Measurements from ENCODE around the gene ARMC2. TPM values are rescaled to one million over a fixed set of nuclear protein-coding genes. Genes with fewer than 3 reads are reported as not detected.

The ARMC2 gene
- total RNA-seq, 1 donor from 2014 or later, result 8.3 TPM

DNA sequence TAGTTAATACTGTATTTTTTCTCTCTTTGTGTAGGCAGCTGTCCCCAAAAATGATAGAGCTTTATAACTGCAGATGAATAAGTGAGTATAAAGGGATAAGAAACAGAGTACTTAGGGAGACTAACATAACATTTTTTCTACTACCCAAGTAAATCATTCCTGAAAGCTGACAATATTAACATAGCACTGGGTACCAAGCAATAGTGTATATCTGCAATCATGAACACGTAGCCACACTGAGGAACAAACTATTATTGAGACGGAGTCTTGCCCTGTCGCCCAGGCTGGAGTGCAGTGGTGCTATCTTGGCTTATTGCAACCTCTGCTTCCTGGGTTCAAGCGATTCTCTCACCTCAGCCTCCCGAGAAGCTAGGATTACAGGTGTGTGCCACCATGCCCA, 140.5 kb downstream of the ARMC2 start:
- TF ChIP-seq, protein P1, sequence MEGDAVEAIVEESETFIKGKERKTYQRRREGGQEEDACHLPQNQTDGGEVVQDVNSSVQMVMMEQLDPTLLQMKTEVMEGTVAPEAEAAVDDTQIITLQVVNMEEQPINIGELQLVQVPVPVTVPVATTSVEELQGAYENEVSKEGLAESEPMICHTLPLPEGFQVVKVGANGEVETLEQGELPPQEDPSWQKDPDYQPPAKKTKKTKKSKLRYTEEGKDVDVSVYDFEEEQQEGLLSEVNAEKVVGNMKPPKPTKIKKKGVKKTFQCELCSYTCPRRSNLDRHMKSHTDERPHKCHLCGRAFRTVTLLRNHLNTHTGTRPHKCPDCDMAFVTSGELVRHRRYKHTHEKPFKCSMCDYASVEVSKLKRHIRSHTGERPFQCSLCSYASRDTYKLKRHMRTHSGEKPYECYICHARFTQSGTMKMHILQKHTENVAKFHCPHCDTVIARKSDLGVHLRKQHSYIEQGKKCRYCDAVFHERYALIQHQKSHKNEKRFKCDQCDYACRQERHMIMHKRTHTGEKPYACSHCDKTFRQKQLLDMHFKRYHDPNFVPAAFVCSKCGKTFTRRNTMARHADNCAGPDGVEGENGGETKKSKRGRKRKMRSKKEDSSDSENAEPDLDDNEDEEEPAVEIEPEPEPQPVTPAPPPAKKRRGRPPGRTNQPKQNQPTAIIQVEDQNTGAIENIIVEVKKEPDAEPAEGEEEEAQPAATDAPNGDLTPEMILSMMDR (IDR thresholded peaks at IDR 0.05), result no peak
- H3K36me3 Mint-ChIP-seq (ENCODE audit: low read depth), result peaks cover 27% of the 10 kb centered on the region

DNA sequence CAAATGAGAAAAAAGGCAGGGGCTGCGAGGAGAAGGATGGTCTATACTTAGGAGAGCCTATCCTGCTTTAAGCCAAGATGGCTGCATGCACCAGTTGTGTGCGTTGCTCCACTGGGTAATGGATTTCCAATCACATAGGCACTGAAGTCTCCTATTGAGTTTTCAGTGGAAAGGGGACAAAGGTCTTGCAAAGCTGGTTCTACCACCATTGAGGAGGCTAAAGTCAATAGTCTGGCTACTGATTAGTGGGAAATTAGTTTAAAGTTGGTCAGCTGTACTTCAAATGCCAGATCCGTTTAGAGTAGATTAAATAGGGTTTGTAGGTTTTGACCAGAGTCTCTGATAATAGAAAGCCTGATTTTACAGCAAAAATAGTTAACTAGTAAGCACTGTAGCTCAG, 141.5 kb downstream of the ARMC2 start:
- Mint-ChIP-seq H3K27me3 (ENCODE audit: low read depth) (no peaks in the 10 kb centered on the region), H3K4me3 (ENCODE audit: unreplicated experiment) (no peak overlapping the region), H3K4me1 (ENCODE audit: low read depth) (no peaks in the 10 kb centered on the region), H3K36me3 (ENCODE audit: low read depth) (peaks cover 27% of the 10 kb centered on the region), H3K9me3 (ENCODE audit: low read depth) (no peaks in the 10 kb centered on the region), H3K27ac (ENCODE audit: unreplicated experiment) (no peak overlapping the region)
- DNase-seq (ENCODE audit: low spot score), result no peak
- TF ChIP-seq, protein P1 (IDR thresholded peaks at IDR 0.05), result no peak

More for the DNA sequence above, 140.5 kb downstream of the ARMC2 start:
- no peaks in the 10 kb centered on the region for H3K9me3 Mint-ChIP-seq (ENCODE audit: low read depth)
- H3K4me3 Mint-ChIP-seq (ENCODE audit: unreplicated experiment), result no peak overlapping the region
- H3K27me3 Mint-ChIP-seq (ENCODE audit: low read depth), result no peaks in the 10 kb centered on the region
- no peaks in the 10 kb centered on the region for H3K4me1 Mint-ChIP-seq (ENCODE audit: low read depth)
- DNase-seq (ENCODE audit: low spot score), result no peak
- no peak overlapping the region for H3K27ac Mint-ChIP-seq (ENCODE audit: unreplicated experiment)

DNA sequence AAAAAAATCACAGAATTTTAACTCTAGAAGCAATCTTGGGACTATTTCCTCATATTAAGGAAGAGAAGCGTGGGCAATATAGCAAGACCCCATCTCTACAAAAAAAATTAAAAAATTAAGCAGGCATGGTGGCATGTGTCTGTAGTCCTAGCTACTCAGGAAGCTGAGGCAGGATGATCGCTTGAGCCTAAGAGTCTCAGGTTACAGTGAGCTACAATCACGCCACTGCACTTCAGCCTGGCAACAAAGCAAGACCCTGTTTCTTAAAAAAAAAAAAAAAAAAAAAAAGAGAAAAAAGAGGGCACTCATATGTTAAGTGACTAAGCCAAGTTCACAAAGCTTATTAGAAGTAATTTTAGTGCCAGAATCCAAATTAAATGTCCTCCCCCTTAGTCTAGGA, 145.7 kb downstream of the ARMC2 start:
- no peak overlapping the region for H3K27ac Mint-ChIP-seq (ENCODE audit: unreplicated experiment)
- no peak for DNase-seq (ENCODE audit: low spot score)
- TF ChIP-seq, protein P1 (IDR thresholded peaks at IDR 0.05), result no peak
- no peaks in the 10 kb centered on the region for H3K27me3 Mint-ChIP-seq (ENCODE audit: low read depth)
- H3K4me3 Mint-ChIP-seq (ENCODE audit: unreplicated experiment), result no peak overlapping the region
- H3K36me3 Mint-ChIP-seq (ENCODE audit: low read depth), result peaks cover 26% of the 10 kb centered on the region
- no peaks in the 10 kb centered on the region for H3K9me3 Mint-ChIP-seq (ENCODE audit: low read depth)
- peaks cover 3% of the 10 kb centered on the region for H3K4me1 Mint-ChIP-seq (ENCODE audit: low read depth)

DNA sequence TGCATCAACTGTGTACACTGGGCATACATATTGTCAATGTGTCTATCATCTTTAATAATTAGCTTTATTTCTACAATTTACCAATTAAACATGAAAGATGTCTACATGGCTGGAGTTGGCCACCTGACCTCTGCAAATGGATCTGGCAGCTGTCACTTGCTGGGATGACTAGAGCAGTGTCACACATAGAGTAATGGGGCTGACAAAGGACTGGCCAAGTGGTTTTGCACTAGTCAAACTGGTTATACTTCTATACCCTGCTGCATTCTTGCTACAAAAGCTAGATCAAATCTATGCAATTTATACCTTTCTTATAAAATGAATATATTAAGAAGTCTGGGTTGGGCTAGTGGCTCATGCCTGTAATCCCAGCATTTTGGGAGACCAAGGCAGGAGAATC, 147.1 kb downstream of the ARMC2 start:
- TF ChIP-seq, protein P1 (IDR thresholded peaks at IDR 0.05), result no peak
- no peak overlapping the region for H3K27ac Mint-ChIP-seq (ENCODE audit: unreplicated experiment)
- peaks cover 20% of the 10 kb centered on the region for H3K36me3 Mint-ChIP-seq (ENCODE audit: low read depth)
- DNase-seq (ENCODE audit: low spot score), result no peak
- H3K4me3 Mint-ChIP-seq (ENCODE audit: unreplicated experiment), result no peak overlapping the region
- no peaks in the 10 kb centered on the region for H3K27me3 Mint-ChIP-seq (ENCODE audit: low read depth)
- no peaks in the 10 kb centered on the region for H3K9me3 Mint-ChIP-seq (ENCODE audit: low read depth)
- peaks cover 6% of the 10 kb centered on the region for H3K4me1 Mint-ChIP-seq (ENCODE audit: low read depth)

DNA sequence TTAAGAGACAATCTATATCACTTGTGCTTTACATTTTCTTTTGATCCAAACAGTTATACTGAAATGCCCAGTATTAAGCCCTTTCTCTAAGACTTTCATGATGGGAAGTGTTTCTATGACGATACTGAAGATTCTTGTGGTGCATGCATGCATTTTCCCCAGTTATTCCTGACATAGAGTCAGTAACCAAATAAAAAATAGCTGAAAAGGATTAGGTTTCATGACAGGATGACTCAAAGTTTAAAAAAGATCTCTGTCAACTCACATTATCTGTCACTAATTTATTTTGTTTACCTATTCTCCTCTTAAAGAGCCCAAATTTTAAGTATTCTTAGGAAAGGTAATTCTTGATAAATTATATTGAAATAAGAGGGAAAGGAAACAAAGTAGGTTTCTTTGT, 148.0 kb downstream of the ARMC2 start:
- Mint-ChIP-seq H3K27ac (ENCODE audit: unreplicated experiment) (no peak overlapping the region), H3K36me3 (ENCODE audit: low read depth) (peaks cover 13% of the 10 kb centered on the region)
- TF ChIP-seq, protein P1 (IDR thresholded peaks at IDR 0.05), result no peak

More for the DNA sequence above, 148.0 kb downstream of the ARMC2 start:
- no peaks in the 10 kb centered on the region for H3K9me3 Mint-ChIP-seq (ENCODE audit: low read depth)
- no peak for DNase-seq (ENCODE audit: low spot score)
- H3K4me3 Mint-ChIP-seq (ENCODE audit: unreplicated experiment), result no peak overlapping the region
- H3K27me3 Mint-ChIP-seq (ENCODE audit: low read depth), result no peaks in the 10 kb centered on the region
- peaks cover 7% of the 10 kb centered on the region for H3K4me1 Mint-ChIP-seq (ENCODE audit: low read depth)
